ENCODE measurements around the gene DHRS4.
"Not testable (repeated sequence)": the region's sequence is repeated elsewhere in the genome, so short reads cannot be mapped to it uniquely, and the experiment has no call there.

DHRS4 gene

DNA sequence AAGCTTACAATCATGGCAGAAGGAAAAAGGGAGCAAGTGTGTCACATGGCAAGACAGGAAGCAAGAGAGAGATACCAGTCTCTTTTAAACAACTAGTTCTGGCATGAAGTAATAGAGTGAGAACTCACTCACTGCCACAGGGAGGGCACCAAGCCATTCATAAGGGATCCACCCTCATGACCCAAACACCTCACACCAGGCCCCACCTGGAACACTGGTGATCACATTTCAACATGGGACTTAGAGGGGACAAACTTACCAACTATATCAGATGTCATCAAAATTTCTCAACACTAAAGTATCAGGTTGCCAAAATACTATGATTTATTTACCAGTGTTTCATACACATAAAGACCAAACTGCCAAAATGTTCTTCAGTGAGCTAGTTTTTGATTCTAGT lies 7.3 kb downstream of the DHRS4 start:
- not testable (repeated sequence) for H3K4me3 ChIP-seq (ENCODE audit: low read length)

DNA sequence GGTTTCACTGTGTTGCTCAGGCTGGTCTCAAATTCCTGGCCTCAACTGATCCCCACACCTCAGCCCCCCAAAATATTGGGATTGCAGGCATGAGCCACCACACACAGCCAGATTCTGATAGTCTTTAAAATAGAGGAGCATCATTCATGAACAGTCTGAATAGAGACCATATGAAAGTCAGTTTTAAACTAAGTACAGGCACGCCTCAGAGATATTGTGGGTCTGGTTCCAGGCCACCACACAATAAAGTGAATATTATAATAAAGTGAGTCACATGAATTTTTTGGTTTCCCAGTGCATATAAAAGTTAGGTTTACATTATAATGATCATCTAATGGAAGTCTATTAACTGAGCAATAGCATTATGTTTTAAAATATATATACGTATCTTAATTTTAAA lies 8.1 kb downstream of the DHRS4 start:
- not testable (repeated sequence) for H3K4me3 ChIP-seq (ENCODE audit: low read length)

DNA sequence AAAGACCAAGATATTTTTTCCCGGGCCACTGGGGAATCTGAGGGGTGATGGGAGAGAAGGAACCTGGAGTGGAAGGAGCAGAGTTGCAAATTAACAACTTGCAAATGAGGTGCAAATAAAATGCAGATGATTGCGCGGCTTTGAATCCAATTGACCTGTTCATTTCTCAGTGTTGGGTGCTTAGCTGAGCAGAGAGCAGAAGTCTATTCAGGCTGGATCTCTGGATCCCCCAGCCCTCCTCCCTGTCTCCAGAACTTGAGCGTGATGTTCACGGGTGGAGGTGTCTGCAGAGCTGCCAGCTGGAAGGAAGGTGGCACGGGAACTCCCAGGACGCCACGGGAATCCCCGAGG lies 15.5 kb downstream of the DHRS4 start:
- not testable (repeated sequence) for H3K4me3 ChIP-seq (ENCODE audit: low read length)

DNA sequence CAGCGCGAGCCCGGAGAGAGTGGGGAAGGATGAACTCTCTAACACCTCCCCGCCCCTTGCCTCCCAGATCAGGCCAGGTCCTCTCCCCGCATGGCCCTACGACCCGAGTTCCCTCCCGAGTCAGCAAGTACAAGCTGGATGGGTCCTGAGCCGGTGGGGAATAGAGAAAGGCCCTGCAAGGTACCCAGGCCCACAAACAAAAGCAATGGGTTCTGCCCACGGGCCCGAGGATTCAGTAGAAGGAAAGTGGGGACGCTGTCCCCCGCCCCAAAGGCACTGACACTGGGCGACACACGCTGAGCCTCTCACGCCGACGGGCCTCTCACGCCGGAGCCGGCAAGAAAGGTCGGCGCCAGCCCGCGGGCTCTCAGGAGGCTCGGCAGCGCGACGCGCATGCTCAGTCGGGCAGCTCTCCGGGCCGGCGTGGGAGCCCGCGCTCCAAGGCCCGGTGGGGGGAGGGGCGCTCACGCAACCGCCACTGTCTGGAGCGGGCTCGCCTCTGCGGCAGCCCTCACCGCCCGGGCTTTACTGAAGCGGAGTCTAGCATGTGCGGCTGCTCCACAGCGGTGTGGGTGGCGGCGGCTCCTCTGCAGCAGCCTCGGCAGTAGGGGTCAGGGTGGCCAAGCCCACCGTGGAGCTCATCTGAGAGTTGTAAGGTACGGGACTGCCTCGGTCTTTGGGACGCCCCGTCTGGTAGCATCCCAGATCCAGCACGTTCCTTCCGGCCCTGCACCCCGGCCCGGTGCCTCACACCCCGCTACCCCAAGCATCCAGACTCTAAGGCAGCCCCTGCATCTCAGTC lies 16.1 kb downstream of the DHRS4 start:
- not testable (repeated sequence) for H3K4me3 ChIP-seq (ENCODE audit: low read length)

DNA sequence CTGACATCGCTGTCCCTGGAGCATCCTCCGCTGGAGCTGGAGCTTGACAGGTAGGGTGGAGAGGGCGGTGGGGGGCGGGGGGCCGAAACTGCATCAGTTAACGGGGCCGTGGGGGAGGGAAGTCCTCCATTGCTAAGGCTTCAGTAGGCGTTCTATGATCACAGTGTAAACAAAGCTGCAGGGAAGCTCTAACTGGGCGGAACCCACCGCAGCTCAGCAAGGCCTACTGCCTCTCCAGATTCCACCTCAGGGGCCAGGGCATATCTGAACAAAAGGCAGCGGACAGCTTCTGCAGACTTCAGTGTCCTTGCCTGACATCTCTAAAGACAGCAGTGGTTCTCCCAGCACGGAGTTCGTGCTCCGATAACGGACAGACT lies 16.7 kb downstream of the DHRS4 start:
- not testable (repeated sequence) for H3K4me3 ChIP-seq (ENCODE audit: low read length)

DNA sequence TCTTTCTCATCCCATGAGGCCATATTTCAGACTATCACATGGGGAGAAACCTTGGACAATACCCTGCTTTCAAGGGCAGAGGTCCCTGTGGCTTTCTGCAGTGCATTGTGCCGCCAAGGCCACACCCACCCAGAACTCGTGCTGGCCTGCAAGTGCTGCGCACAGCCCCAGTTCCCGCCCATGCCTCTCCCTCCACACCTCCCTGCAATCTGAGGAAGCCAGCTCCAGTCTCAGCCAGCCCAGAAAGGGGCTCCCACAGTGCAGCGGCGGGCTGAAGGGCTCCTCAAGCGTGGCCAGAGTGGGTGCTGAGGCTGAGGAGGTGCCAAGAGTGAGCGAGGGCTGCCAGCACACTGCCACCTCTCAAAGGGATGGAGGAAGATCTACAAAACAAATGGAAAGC lies 19.6 kb downstream of the DHRS4 start:
- not testable (repeated sequence) for H3K4me3 ChIP-seq (ENCODE audit: low read length)

DNA sequence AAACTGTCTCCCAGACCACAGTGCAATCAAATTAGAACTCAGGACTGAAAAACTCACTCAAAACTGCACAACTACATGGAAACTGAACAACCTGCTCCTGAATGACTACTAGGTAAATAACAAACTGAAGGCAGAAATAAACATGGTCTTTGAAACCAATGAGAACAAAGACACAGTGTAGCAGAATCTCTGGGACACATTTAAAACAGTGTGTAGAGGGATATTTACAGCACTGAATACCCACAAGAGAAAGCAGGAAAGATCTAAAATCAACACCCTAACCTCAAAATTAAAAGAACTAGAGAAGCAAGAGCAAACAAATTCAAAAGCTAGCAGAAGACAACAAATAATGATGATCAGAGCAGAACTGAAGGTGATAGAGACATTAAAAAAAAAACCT lies 20.5 kb downstream of the DHRS4 start:
- H3K4me3 ChIP-seq (ENCODE audit: low read length): not testable (repeated sequence)

DNA sequence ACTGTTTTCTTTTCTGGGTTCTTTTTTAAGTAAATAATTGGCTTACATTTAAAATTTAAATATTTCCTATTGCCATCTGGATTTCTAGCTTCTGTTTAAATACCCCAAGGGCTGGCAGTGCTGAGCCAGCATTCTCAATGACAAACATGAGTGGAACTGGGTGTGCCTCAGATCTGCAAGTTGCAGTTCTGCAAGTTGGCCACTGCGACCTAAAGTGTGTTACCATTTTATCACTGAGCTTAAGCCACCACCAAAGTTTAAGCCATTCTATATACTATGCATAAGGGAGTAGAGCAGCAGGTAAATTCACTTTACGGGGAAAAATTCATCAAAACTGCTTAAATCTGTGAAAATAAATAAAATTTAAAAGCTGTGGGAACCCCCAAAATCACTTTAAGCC lies 23.6 kb downstream of the DHRS4 start:
- not testable (repeated sequence) for H3K4me3 ChIP-seq (ENCODE audit: low read length)

DNA sequence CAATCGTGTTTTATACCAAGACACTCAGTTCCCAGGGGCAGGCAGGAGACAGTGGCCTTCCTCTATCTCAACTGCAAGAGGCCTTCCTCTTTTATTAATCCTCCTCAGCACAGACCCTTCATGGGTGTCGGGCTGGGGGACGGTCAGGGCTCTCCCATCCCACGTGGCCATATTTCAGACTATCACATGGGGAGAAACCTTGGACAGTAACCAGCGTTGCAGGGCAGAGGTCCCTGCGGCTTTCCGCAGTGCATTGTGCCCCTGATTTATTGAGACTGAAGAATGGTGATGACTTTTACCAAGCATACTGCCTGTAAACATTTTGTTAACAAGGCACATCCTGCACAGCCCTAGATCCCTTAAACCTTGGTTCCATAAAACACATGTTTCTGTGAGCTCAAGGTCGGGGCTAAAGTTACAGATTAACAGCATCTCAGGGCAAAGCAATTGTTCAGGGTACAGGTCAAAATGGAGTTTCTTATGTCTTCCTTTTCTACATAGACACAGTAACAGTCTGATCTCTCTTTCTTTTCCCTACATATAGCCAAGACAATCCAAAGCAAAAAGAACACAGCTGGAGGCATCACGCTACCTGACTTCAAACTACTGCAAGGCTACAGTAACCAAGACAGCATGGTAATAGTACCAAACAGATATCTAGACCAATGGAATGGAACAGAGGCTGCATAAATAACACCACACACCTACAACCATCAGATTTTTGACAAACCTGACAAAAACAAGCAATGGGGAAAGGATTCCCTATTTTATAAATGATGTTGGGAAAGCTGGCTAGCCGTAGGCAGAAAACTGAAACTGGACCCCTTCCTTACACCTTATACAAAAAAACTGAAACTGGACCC lies 28.6 kb downstream of the DHRS4 start:
- H3K4me3 ChIP-seq (ENCODE audit: low read length): not testable (repeated sequence)

DNA sequence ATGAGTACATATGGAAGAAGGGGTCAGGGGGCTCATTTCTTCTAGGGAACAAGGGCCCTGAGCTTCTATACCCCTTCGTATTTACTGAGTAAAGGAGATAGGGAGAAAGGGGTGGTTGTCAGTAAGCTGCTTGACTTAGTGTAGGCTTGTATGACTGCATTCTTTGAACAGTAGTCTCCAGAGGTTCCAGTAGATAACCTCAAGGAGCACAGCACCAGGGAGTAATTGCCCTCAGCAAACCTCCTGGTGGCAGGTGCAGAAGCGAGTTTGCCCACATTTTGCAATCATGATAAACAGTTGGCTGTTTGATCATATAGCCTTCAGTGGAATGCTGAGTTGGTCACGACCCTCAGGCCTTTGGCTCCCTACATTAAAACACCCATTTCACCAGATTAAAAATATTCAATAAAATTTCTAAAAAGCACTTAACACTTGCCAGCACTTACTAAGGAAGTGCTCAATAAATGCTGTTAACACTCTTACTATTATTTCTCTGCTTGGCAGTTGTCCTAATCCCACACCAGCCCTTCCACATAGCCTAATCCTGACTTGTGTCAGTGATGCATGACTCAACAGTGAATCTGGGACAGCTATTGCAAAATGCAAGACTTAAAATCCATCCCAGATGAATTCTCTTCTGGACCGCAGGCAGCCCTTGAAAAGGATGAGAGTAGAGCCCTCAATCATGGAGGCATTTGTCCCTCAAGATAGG lies 31.5 kb downstream of the DHRS4 start:
- H3K4me3 ChIP-seq (ENCODE audit: low read length): no peak overlapping the region
- no peak for TF ChIP-seq ZNF274 (IDR thresholded peaks at IDR 0.05; ENCODE audit: low read depth, low read length)

DNA sequence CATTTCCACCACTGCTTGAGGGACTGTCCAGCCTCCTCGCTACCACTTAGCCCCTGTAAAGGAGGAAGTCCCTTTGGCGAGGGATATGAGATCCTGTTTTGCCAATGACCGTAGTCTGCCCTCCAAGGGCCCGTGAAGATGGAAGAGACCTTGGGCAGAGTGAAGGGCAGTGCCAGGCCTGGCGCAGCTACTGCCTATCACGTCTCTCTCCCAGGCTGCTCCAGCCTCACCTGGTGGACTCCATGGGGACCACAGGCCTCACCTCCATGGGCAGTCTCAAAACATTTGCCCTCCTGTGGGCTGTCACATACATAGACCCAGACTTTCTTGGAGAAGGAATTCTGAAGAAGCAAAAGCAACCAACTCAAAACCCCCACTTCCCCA lies 34.6 kb downstream of the DHRS4 start:
- H3K4me3 ChIP-seq (ENCODE audit: low read length): peak overlapping the region; percentile 65; the same call in 1 of the 2 replicates

DNA sequence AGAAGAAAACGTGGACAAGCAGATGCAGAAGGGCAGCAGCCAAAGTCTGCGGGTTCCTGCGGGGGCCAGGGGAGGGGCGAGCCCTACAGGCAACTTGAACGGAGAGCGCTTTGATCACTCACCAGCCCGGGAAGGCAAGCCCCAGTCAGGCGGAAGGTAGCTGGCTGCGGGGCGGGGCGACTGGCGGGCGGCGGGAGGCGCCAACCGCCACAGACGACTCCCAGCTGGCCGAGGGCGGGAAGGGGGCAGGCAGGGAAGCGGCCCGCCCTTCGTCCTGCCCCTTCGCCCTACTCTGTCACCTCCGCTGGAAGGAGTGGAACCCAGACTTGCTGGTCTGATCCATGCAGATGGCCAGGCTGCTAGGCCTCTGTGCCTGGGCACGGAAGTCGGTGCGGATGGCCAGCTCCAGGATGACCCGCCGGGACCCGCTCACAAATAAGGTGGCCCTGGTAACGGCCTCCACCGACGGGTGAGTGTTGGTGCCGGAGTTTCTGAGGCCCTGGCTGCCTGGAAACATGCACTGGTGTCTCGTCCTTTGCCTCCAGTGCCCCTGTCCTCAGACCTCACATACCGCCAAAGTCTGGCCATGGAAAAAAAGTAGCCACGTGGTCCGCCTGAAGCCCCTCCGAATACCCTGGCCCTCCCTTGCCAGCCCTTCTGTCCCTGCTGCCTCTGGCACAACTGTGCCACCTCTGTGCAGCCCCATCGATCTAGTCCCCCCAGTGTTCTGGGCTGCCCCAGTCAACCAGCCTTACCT lies 35.2 kb downstream of the DHRS4 start, which contains the start of gene DHRS4L2:
Gene DHRS4L2, plus strand, starts transcription at position 323 of the 757 bp plus-strand sequence. Its CDS starts 19 bp downstream, at position 342.
- H3K4me3 ChIP-seq (ENCODE audit: low read length): peak within 1 kb of the TSS; percentile 65; the same call in 1 of the 2 replicates

DNA sequence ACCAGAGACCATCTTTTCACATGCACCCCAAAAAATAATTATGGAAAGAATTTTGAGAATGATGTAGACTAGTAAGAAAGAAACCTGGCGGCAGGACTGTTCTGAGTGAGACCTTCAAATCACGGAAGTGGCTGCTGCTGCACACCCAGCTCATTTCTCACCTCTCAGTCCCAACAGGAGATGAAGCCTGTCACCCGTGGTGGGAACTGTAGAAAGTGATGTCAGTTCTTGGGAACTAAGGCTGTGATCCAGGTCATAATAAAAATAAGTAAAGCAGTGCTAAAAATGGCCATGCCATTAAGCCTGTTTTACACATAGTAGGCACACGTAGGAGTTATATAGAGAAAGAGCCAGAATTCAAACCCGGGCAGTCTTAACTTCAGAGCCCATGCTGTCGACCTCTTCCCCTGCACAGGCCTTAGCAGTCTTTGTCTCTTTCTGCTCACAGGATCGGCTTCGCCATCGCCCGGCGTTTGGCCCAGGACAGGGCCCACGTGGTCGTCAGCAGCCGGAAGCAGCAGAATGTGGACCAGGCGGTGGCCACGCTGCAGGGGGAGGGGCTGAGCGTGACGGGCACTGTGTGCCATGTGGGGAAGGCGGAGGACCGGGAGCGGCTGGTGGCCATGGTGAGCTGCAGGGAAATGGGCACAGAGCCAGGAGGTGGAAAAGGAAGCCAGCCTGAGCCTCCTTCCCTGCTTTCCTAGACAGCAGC lies 36.3 kb downstream of the DHRS4 start:
- H3K4me3 ChIP-seq (ENCODE audit: low read length): peak overlapping the region; percentile 65; the same call in 1 of the 2 replicates

DNA sequence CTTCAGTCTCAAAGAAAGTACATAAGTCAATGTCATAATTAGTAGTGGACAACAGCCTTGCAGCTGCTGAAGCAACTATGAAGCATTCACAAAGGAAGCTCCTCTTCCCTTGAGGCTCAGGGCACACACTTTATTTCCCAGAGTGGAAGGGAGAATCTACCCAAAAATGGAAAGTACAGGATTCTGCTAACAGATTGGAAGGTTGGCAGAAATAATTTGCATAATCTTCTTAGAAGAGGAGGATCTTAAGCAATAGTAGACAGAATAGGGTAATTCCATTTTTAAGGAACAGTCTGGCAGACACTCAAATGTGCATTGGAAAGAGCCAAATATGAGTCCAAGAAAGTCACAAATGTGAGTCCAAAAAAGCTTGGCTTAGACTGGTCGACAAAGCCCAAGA lies 37.4 kb downstream of the DHRS4 start:
- not testable (repeated sequence) for H3K4me3 ChIP-seq (ENCODE audit: low read length)

DNA sequence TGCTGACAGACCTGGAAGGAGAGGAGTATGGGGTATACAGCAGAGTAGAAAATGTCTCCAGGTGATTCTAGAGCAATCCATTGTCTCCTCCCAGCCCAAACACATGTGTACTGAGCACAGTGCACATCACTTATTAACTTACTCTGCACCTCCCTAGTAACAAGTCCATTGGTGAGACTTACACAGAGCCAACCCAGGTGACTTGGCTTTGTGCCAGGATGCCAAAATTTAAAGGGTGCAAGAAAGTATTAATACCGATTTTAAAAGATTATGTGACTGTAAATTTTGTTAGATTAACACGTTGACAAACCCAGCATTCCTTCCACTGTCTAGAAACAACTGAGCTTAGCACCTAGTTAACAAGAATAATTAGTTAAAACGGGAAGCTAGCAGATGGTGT lies 39.5 kb downstream of the DHRS4 start:
- H3K4me3 ChIP-seq (ENCODE audit: low read length): not testable (repeated sequence)

DNA sequence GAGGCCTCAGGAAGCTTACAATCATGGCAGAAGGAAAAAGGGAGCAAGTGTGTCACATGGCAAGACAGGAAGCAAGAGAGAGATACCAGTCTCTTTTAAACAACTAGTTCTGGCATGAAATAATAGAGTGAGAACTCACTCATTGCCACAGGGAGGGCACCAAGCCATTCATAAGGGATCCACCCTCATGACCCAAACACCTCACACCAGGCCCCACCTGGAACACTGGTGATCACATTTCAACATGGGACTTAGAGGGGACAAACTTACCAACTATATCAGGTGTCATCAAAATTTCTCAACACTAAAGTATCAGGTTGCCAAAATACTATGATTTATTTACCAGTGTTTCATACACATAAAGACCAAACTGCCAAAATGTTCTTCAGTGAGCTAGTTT lies 42.4 kb downstream of the DHRS4 start:
- not testable (repeated sequence) for H3K4me3 ChIP-seq (ENCODE audit: low read length)

DNA sequence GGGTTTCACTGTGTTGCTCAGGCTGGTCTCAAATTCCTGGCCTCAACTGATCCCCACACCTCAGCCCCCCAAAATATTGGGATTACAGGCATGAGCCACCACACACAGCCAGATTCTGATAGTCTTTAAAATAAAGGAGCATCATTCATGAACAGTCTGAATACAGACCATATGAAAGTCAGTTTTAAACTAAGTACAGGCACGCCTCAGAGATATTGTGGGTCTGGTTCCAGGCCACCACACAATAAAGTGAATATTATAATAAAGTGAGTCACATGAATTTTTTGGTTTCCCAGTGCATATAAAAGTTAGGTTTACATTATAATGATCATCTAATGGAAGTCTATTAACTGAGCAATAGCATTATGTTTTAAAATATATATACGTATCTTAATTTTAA lies 43.3 kb downstream of the DHRS4 start:
- not testable (repeated sequence) for H3K4me3 ChIP-seq (ENCODE audit: low read length)

DNA sequence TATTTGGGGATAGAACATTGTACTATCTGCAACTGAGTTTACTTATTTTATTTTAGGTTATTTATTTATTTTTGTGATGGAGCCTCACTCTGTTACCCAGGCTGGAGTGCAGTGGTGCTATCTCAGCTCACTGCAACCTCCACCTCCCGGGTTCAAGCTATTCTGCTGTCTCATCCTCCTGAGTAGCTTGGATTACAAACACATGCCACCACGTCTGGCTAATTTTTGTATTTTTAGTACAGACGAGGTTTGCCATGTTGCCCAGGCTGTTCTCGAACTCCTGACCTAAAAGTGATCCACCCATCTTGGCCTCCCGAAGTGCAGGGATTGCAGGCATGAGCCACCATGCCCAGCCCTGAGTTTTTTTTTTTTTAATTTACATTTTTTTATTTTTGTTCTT lies 46.1 kb downstream of the DHRS4 start:
- not testable (repeated sequence) for H3K4me3 ChIP-seq (ENCODE audit: low read length)

DNA sequence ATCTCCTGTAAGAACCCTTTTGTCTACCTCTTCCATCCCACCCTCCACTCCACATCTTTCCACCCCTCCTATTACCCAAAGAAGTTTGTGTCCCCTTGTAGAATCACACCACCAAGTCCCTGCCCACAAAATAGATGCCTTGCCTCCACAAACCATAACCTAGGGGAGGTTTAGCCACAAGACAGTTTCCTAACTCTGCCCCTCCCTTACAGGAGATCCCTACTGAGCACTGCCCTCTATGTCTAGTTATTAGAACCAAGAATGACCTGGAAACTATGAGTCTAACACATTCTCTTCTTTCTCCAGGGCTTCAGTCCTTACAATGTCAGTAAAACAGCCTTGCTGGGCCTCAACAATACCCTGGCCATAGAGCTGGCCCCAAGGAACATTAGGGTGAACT lies 47.5 kb downstream of the DHRS4 start:
- not testable (repeated sequence) for H3K4me3 ChIP-seq (ENCODE audit: low read length)

DNA sequence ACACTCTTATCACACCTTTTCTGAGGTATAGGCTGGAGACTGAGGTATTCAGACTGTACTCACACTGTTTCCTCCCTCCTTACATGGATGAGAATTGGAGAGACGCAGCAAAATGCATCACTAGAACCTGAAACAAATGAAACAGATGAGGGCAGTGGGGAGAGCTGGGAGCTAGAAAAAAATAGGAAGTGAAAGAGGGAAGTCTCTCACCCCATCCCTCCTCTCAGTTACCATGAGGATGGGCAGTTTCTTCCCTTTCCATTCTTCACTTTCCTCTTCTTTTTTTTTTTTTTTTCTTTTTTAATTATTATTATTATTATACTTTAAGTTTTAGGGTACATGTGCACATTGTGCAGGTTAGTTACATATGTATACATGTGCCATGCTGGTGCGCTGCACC lies 48.1 kb downstream of the DHRS4 start:
- H3K4me3 ChIP-seq (ENCODE audit: low read length): not testable (repeated sequence)
